Left lobe of liver (tissue), 2 donors: ENCODE data around the gene GOLGA6L2. TPM values are rescaled to one million over a fixed set of nuclear protein-coding genes. Genes with fewer than 3 reads are reported as not detected.
"Not testable (repeated sequence)": the region's sequence is repeated elsewhere in the genome, so short reads cannot be mapped to it uniquely, and the experiment has no call there.

Experiments used
- ATAC-seq: fragments of 200-7000 bp; cut with Tn5 transposase; one replicate; pipeline ENCODE4 v1.9.1; 2020; ENCODE audit warnings: mild to moderate bottlenecking, moderate library complexity
- DNase-seq: peaks from one replicate; pipeline ENCODE4 v3.0.0-alpha.2; 2020; ENCODE audit warnings: low spot score
- total RNA-seq: library from RNA; stranded (reverse); gene quantifications from one replicate; pipeline ENCODE4 v1.2.1, GENCODE V29; 2021
- donor health status: DM: no; HTN: no; CAD: no; lungs with moderate emphysema.
- donor health status: DM: no; HTN: yes; CAD: no.

The GOLGA6L2 gene
- total RNA-seq, result not detected

GRCh38 chr15:23447107-23447500, at the start of gene GOLGA6L2:
GOLGA6L2 (minus strand) TSS chr15:23447243; CDS start chr15:23447181, 62 bp downstream.
- ATAC-seq (no peak), DNase-seq (no peak)

- ATAC-seq (no peak), DNase-seq (no peak)
These were observed 37.8 kb upstream of the GOLGA6L2 start for GRCh38 chr15:23484870-23485269.

- DNase-seq, result no peak
These were observed 36.8 kb upstream of the GOLGA6L2 start for GRCh38 chr15:23483821-23484299.

GRCh38 chr15:23482764-23483489, 35.9 kb upstream of the GOLGA6L2 start:
- ATAC-seq (no peak), DNase-seq (no peak)

More at GRCh38 chr15:23483821-23484299, 36.8 kb upstream of the GOLGA6L2 start:
- no peak for ATAC-seq

- ATAC-seq, result no peak
These were observed 35.2 kb upstream of the GOLGA6L2 start for GRCh38 chr15:23482228-23482627.

GRCh38 chr15:23477920-23478319, 30.9 kb upstream of the GOLGA6L2 start:
- no peak for ATAC-seq
- DNase-seq, result no peak

More at GRCh38 chr15:23482228-23482627, 35.2 kb upstream of the GOLGA6L2 start:
- DNase-seq, result no peak

- ATAC-seq, result no peak
- DNase-seq, result no peak
These were observed 25.6 kb upstream of the GOLGA6L2 start for GRCh38 chr15:23472678-23473077.

- DNase-seq (no peak), ATAC-seq (no peak)
These were observed 25.0 kb upstream of the GOLGA6L2 start for GRCh38 chr15:23472033-23472432.

- DNase-seq (no peak), ATAC-seq (peak; percentile 71)
These were observed 20.1 kb upstream of the GOLGA6L2 start for GRCh38 chr15:23467110-23467600.

GRCh38 chr15:23457890-23458289, 10.8 kb upstream of the GOLGA6L2 start:
- ATAC-seq (no peak), DNase-seq (no peak)

GRCh38 chr15:23446215-23447106, 582 bp downstream of the GOLGA6L2 start:
- no peak for ATAC-seq

GRCh38 chr15:23444269-23444668, 2.8 kb downstream of the GOLGA6L2 start:
- DNase-seq, result no peak
- no peak for ATAC-seq

More at GRCh38 chr15:23446215-23447106, 582 bp downstream of the GOLGA6L2 start:
- no peak for DNase-seq

GRCh38 chr15:23441204-23441603, 5.8 kb downstream of the GOLGA6L2 start:
- no peak for ATAC-seq
- DNase-seq, result no peak

GRCh38 chr15:23440596-23440995, 6.4 kb downstream of the GOLGA6L2 start:
- DNase-seq (no peak), ATAC-seq (no peak)

GRCh38 chr15:23439513-23439912, 7.5 kb downstream of the GOLGA6L2 start:
- no peak for DNase-seq
- ATAC-seq, result no peak

GRCh38 chr15:23438816-23439466, 8.1 kb downstream of the GOLGA6L2 start:
- ATAC-seq (no peak), DNase-seq (no peak)

GRCh38 chr15:23437673-23438072, 9.4 kb downstream of the GOLGA6L2 start:
- DNase-seq, result no peak
- no peak for ATAC-seq

- no peak for ATAC-seq
- no peak for DNase-seq
These were observed 9.9 kb downstream of the GOLGA6L2 start for GRCh38 chr15:23437146-23437545.

GRCh38 chr15:23436421-23436820, 10.6 kb downstream of the GOLGA6L2 start:
- no peak for ATAC-seq
- no peak for DNase-seq

GRCh38 chr15:23434699-23435098, 12.3 kb downstream of the GOLGA6L2 start:
- not testable (repeated sequence) for ATAC-seq, DNase-seq

GRCh38 chr15:23425327-23425726, 21.7 kb downstream of the GOLGA6L2 start:
- ATAC-seq, DNase-seq: not testable (repeated sequence)
